HepG2 (cell line): ENCODE data around the gene LDLRAP1.

Experiments
- AGO1 ChIP-seq: fragments of 200-400 bp; formaldehyde crosslinking; IDR thresholded peaks from 2 replicates; pipeline ENCODE4 v1.6.1; 2017; ENCODE audit warnings: mild to moderate bottlenecking, low read depth, low read length, moderate library complexity; ENCODE audit not compliant: poor library complexity, severe bottlenecking
- ARHGAP35 ChIP-seq: sonication (generic); formaldehyde crosslinking; IDR thresholded peaks from 2 replicates; pipeline ENCODE4 v1.9.0; 2022; ENCODE audit warnings: mild to moderate bottlenecking, inconsistent platforms, moderate library complexity, missing genetic modification reagents, borderline replicate concordance
- BHLHE40 ChIP-seq: IDR thresholded peaks from 2 replicates; pipeline ENCODE4 v1.6.1; 2011; ENCODE audit warnings: low read length, improper control_type of control experiment
- HNF4A ChIP-seq: sonication (generic); formaldehyde crosslinking; IDR thresholded peaks from 2 replicates; pipeline ENCODE4 v1.4.0; 2020; ENCODE audit warnings: missing genetic modification reagents
- MYC ChIP-seq: sonication (generic); formaldehyde crosslinking; IDR thresholded peaks from 2 replicates; pipeline ENCODE4 v1.9.0; 2021; ENCODE audit warnings: missing genetic modification reagents, borderline replicate concordance
- NCOA2 ChIP-seq: sonication (generic); formaldehyde crosslinking; IDR thresholded peaks from 2 replicates; pipeline ENCODE4 v1.8.0; 2022; ENCODE audit warnings: inconsistent platforms
- ZNF232 ChIP-seq: sonication (generic); formaldehyde crosslinking; IDR thresholded peaks from 2 replicates; pipeline ENCODE4 v1.4.0; 2020; ENCODE audit warnings: missing genetic modification reagents, borderline replicate concordance
- ZNF629 ChIP-seq: sonication (generic); formaldehyde crosslinking; conservative IDR thresholded peaks from 2 replicates; pipeline ENCODE4 v1.5.0; 2020; ENCODE audit warnings: missing genetic modification reagents
- ZNF775 ChIP-seq: sonication (generic); formaldehyde crosslinking; IDR thresholded peaks from 2 replicates; pipeline ENCODE4 v1.4.0; 2020; ENCODE audit warnings: missing genetic modification reagents, mild to moderate bottlenecking, moderate library complexity, borderline replicate concordance

DNA sequence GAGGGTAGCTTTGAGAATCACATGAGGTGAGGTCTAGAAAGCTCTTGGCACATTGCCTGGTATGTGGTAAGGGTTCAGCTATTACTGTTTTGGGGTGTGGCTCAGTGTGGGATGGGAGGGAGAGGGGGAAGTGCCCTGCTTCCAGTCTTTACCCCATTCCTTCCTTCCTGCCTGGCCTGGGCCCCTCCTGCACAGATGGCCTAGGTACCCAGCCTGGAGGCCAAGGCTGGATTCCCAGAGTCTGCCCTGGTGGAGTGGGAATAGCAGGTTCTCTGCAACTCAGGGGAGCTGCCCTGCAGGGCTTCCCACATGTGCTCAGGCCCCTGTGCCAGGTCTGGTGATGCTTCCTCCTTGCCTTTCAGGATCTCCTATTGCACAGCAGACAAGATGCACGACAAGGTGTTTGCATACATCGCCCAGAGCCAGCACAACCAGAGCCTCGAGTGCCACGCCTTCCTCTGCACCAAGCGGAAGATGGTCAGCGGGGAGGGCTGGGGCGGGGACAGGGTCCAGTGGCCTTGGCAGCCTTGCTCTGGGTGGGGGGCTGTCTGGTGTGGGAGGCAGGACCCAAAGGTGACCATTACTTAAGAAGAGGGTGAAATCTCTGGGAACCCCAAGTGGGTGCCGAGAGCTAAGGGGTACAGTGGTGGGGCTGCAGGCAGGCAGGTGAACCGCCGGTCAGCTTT, 13.5 kb downstream of the LDLRAP1 start:
- TF ChIP-seq ZNF232 (no peak), ARHGAP35 (no peak), HNF4A (CRISPR knock-in tag) (no peak), ZNF629 (CRISPR knock-in tag) (no peak), AGO1 (no peak), NCOA2 (CRISPR knock-in tag) (no peak), MYC (no peak), ZNF775 (no peak), BHLHE40 (no peak)
